Fibroblast of lung (primary cell): ENCODE results near the gene BTBD2. TPM values are rescaled to one million over a fixed set of nuclear protein-coding genes. Genes with fewer than 3 reads are reported as not detected.
"Not testable (repeated sequence)": the region's sequence is repeated elsewhere in the genome, so short reads cannot be mapped to it uniquely, and the experiment has no call there.

ENCODE experiments used
- DNase-seq, 2 donors: peaks; one replicate each; pipeline versions ENCODE4 v3.0.0 to v3.0.0-alpha.2; 2010; ENCODE audit warnings: low read depth in 2 of 2
- H2AFZ ChIP-seq: 2 replicates; pipeline ENCODE4 v1.5.1; 2012; ENCODE audit warnings: low read length, control low read depth, inconsistent platforms
- H3K27ac ChIP-seq: 2 replicates; pipeline ENCODE4 v1.5.1; 2011; ENCODE audit warnings: low read length, control low read depth; ENCODE audit not compliant: insufficient read depth
- H3K27me3 ChIP-seq: 2 replicates; pipeline ENCODE4 v1.5.1; 2011; ENCODE audit warnings: mild to moderate bottlenecking, low read length; ENCODE audit not compliant: control insufficient read depth, insufficient read depth
- H3K36me3 ChIP-seq: 2 replicates; pipeline ENCODE4 v1.5.1; 2011; ENCODE audit warnings: low read length; ENCODE audit not compliant: control insufficient read depth, insufficient read depth
- H3K4me1 ChIP-seq: 2 replicates; pipeline ENCODE4 v1.5.1; 2011; ENCODE audit warnings: low read length; ENCODE audit not compliant: control insufficient read depth, insufficient read depth; ENCODE audit errors: extremely low read depth
- H3K4me2 ChIP-seq: 2 replicates; pipeline ENCODE4 v1.5.1; 2011; ENCODE audit warnings: low read length, control low read depth; ENCODE audit not compliant: insufficient read depth; ENCODE audit errors: extremely low read depth
- H3K4me3 ChIP-seq, 4 experiments: fragments of 200-600 bp in 1 of 4; sonication (generic) in 1 of 4; replicated peaks in 1 of 4; 2 replicates each; pipeline ENCODE4 v1.5.1; 2011 to 2016; ENCODE audit warnings: low read length in 4 of 4, low read depth in 3 of 4, mild to moderate bottlenecking in 3 of 4, control low read depth in 2 of 4, inconsistent platforms in 1 of 4, mixed read lengths in 1 of 4; ENCODE audit not compliant: insufficient read depth in 1 of 4; ENCODE audit errors: control extremely low read depth in 1 of 4
- H3K79me2 ChIP-seq: 2 replicates; pipeline ENCODE4 v1.5.1; 2012; ENCODE audit warnings: mild to moderate bottlenecking, low read length, inconsistent platforms; ENCODE audit not compliant: control insufficient read depth, insufficient read depth
- H3K9ac ChIP-seq: 2 replicates; pipeline ENCODE4 v1.5.1; 2011; ENCODE audit warnings: mild to moderate bottlenecking, low read length, control low read depth; ENCODE audit not compliant: insufficient read depth
- H3K9me3 ChIP-seq: 2 replicates; pipeline ENCODE4 v1.5.1; 2012; ENCODE audit warnings: low read depth, low read length; ENCODE audit not compliant: control insufficient read depth, insufficient read depth
- H4K20me1 ChIP-seq: 2 replicates; pipeline ENCODE4 v1.5.1; 2011; ENCODE audit warnings: low read length; ENCODE audit not compliant: control insufficient read depth, insufficient read depth; ENCODE audit errors: extremely low read depth
- CTCF ChIP-seq, 2 donors: IDR thresholded peaks in 1 of 2; conservative IDR thresholded peaks in 1 of 2; 1 replicate in 1 of 2; 2 replicates in 1 of 2; pipeline ENCODE4 v1.5.1; 2011 to 2012; ENCODE audit warnings: low read length in 2 of 2, control low read depth in 1 of 2, inconsistent platforms in 1 of 2, low read depth in 1 of 2, mild to moderate bottlenecking in 1 of 2
- EZH2 ChIP-seq: IDR thresholded peaks from 2 replicates; pipeline ENCODE4 v1.5.1; 2012; ENCODE audit warnings: low read length, control low read depth, mild to moderate bottlenecking; ENCODE audit errors: missing control alignments
- polyA plus RNA-seq, 2 donors: library from polyadenylated mRNA; depleted of rRNA in 1 of 2; stranded (reverse) in 1 of 2; unstranded in 1 of 2; fragments of >200 nt; gene quantifications; 2 replicates each; pipeline ENCODE4 v1.2.1, GENCODE V29; 2011 to 2012; ENCODE audit warnings: missing spikeins in 1 of 2
- total RNA-seq: library from RNA; depleted of rRNA; stranded (reverse); fragments of >200 nt; gene quantifications from 2 replicates; pipeline ENCODE4 v1.2.1, GENCODE V29; 2014

BTBD2 gene
- total and polyA plus RNA-seq, 2 donors (not counting 1 experiment from before 2014, with no cell fraction given): 14.0 to 70.2 TPM

DNA sequence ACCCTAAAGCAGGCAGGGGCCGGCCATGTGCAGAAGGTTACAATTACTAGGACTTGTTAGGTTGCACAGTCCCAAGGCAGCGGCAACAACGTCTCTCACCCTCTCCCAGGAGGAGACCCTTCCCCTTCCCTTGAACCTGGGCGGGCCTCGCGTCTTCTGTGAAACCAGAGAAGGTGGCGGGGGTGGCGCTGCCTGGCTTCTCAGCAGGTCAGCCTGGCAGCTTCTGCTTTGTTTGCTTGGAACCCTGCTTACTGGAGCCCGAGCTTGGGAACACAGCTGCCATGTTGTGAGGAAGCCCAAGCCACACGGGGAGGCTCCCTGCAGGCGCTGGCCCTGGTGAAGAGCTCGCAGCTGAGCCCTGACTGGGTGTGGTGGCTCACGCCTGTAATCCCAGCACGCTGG lies 20.1 kb upstream of the BTBD2 start:
- peaks cover 5% of the 10 kb centered on the region for H3K36me3 ChIP-seq

DNA sequence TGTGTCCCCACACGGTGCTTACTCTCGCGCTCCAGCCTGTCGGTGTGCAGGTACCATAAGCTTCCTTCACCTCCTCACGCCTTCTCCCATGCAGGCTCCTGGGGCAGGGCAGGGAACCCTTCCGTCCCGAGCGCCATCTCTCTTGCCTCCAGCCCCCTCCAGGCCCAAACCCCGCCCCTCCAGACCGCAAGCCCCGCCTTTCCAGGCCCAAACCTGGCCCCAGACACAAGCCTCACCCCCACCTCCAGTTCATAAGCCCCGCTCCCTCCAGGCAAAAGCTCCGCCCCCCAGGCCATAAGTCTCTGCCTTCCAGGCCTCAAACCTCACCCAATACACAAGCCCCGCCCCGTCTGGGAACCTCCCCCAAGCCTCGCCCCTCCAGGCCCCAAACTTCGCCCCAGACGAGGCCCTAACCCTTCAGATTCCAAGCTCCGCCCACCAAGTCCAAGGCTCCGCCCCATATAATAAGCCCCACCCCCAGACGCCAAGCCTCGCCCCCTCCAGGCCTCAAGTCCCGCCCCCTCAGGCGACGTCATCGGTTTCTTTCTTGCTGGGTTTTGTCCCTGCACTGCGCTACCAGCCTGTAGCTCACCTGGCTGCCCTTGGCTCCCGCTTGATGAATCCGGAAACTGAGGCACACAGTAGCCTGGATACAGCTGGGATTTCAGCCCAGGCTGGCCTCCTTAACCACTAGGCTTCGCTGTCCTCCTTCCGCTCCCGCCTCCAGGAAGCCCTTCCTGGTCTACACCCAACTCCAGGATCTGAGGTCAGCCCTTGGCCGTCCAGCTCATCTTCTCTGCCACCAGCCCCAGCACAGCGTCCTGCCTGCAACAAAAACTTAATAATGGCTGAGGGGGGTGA lies 19.4 kb upstream of the BTBD2 start:
- Histone ChIP-seq H3K4me2 (no peak overlapping the region), H3K27me3 (no peaks in the 10 kb centered on the region), H3K9me3 (no peaks in the 10 kb centered on the region), H3K4me1 (peaks cover 10% of the 10 kb centered on the region), H3K9ac (no peak overlapping the region), H3K27ac (no peak overlapping the region), H3K79me2 (no peaks in the 10 kb centered on the region), H4K20me1 (no peaks in the 10 kb centered on the region), H3K36me3 (peaks cover 3% of the 10 kb centered on the region), H2AFZ (no peak overlapping the region), H3K4me3 (no peak overlapping the region)
- DNase-seq: peak in 1 of 2 donors; percentile 56
- TF ChIP-seq EZH2: no peak
- TF ChIP-seq CTCF (conservative IDR thresholded peaks at IDR 0.05 in 1 of 2, IDR thresholded peaks at IDR 0.05 in 1 of 2; ENCODE audit: low read depth in 1 of 2, low read length in 2 of 2): no peak

More for the DNA sequence above, 20.1 kb upstream of the BTBD2 start:
- H3K9me3 ChIP-seq: no peaks in the 10 kb centered on the region
- H3K4me2 ChIP-seq: no peak overlapping the region
- no peak for TF ChIP-seq EZH2
- TF ChIP-seq CTCF (conservative IDR thresholded peaks at IDR 0.05 in 1 of 2, IDR thresholded peaks at IDR 0.05 in 1 of 2; ENCODE audit: low read depth in 1 of 2, low read length in 2 of 2): no peak
- DNase-seq: no peak
- H3K4me3 ChIP-seq: no peak overlapping the region
- no peaks in the 10 kb centered on the region for H3K79me2 ChIP-seq
- no peaks in the 10 kb centered on the region for H4K20me1 ChIP-seq
- H3K27me3 ChIP-seq: no peaks in the 10 kb centered on the region
- no peak overlapping the region for H3K27ac ChIP-seq
- H2AFZ ChIP-seq: no peak overlapping the region
- no peak overlapping the region for H3K9ac ChIP-seq
- H3K4me1 ChIP-seq: peaks cover 10% of the 10 kb centered on the region

- H3K27ac ChIP-seq: not testable (repeated sequence)
Observed at GRCh38 chr19:2034253-2034652, 18.7 kb upstream of the BTBD2 start.

More at GRCh38 chr19:2034253-2034652, 18.7 kb upstream of the BTBD2 start:
- not testable (repeated sequence) for H3K9ac ChIP-seq, H4K20me1 ChIP-seq, H3K27me3 ChIP-seq, H3K36me3 ChIP-seq, H3K9me3 ChIP-seq, H3K4me2 ChIP-seq, DNase-seq, H3K4me3 ChIP-seq, H3K79me2 ChIP-seq, H3K4me1 ChIP-seq, H2AFZ ChIP-seq
